Measurements from ENCODE around the gene PIP5K1C.
A peak's percentile ranks its signal among the peaks of the same experiment; 100 is the strongest.
"Not testable (repeated sequence)": the region's sequence is repeated elsewhere in the genome, so short reads cannot be mapped to it uniquely, and the experiment has no call there.

Gene PIP5K1C

DNA sequence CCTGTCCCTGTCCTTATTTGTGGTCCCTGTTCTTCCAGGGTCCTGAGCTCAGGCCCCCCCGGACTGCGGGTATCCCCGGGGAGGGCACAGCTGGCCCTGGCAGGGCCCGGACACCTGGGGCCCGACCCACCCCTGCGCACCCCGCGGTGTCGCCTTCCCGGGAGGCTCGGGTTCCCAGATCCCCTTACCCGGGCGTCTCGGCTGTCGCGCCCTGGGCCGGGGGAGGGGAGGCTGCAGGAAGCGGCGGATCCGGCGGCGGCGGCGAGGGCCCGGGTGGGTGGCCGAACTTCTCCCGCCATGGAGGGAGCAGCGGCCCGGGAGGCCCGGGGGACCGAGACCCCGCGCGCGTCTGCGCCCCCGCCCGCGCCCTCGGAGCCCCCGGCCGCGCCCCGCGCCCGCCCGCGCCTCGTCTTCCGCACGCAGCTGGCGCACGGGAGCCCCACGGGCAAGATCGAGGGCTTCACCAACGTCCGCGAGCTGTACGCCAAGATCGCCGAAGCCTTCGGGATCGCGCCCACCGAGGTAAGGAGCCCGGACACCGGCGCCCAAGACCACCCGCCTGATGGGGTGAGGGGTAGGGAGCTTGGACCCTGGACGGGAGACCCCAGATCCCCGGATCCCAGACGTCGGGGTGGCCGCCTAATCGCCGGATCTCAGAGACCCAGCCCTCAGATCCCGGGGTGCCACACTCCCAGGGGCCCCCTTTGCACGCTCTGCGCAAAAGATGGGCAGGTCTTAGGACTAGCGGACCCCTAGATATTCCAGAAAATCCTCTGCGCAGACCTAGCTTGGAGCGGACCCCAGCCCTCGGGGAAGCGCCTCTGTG lies 114.8 kb downstream of the PIP5K1C start, which contains the start of gene GIPC3:
Gene GIPC3 (plus strand): TSS at position 178 of the 826 bp plus-strand sequence. CDS start 120 bp downstream, at position 298.
- peak within 1 kb of the TSS in 1 of 2 donors; percentile 17 for H3K4me3 ChIP-seq (replicated peaks in 1 of 2; ENCODE audit: low read depth in 2 of 2, low read length in 2 of 2)
- TF ChIP-seq, protein P1, sequence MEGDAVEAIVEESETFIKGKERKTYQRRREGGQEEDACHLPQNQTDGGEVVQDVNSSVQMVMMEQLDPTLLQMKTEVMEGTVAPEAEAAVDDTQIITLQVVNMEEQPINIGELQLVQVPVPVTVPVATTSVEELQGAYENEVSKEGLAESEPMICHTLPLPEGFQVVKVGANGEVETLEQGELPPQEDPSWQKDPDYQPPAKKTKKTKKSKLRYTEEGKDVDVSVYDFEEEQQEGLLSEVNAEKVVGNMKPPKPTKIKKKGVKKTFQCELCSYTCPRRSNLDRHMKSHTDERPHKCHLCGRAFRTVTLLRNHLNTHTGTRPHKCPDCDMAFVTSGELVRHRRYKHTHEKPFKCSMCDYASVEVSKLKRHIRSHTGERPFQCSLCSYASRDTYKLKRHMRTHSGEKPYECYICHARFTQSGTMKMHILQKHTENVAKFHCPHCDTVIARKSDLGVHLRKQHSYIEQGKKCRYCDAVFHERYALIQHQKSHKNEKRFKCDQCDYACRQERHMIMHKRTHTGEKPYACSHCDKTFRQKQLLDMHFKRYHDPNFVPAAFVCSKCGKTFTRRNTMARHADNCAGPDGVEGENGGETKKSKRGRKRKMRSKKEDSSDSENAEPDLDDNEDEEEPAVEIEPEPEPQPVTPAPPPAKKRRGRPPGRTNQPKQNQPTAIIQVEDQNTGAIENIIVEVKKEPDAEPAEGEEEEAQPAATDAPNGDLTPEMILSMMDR (IDR thresholded peaks at IDR 0.05; ENCODE audit: low read depth, low read length), result no peak
- DNase-seq (ENCODE audit: low read depth in 2 of 2), result no peak

DNA sequence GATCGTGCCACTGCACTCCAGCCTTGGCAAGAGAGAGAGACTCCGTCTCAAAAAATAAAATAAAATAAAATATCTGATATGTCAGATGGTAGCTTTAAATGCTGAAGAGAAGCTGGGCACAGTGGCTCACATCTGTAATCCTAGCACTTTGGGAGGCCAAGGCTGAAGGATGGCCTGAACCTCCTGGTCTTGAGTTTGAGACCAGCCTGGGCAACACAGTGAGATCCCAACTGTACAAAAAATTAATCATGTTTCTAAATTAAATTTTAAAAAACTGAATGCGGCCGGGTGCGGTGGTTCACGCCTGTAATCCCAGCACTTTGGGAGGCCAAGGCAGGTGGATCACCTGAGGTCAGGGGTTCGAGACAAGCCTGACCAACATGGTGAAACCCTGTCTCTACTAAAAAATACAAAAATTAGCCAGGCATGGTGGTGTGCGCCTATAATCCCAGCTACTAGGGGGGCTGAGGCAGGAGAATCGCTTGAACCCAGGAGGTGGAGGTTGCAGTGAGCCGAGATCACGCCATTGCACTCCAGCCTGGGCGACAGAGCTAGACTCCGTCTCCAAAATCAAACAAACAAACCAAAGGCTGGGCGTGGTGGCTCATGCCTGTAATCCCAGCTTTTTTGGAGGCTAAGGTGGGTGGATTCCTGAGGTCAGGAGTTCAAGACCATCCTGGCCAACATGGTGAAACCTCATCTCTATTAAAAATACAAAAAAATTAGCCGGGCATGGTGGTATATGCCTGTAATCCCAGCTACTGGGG lies 116.0 kb downstream of the PIP5K1C start:
- not testable (repeated sequence) for DNase-seq (ENCODE audit: low read depth in 2 of 2); H3K4me3 ChIP-seq (replicated peaks in 1 of 2; ENCODE audit: low read depth in 2 of 2, low read length in 2 of 2)

DNA sequence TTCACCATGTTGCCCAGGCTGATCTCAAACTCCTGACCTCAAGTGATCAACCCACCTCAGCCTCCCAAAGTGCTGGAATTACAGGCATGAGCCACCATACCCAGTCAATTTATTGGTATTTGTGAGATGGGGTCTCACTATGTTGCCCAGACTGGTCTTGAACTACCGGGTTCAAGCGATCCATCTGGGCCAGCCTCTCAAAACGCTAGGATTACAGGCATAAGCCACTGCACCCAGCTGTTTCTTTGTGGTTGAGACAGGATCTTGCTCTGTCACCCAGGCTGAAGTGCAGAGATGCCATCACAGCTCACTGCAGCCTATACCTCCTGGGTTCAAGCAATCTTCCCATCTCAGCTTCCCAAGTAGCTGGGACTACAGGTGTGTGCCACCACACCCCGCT lies 118.5 kb downstream of the PIP5K1C start:
- H3K4me3 ChIP-seq (replicated peaks in 1 of 2; ENCODE audit: low read depth in 2 of 2, low read length in 2 of 2); DNase-seq (ENCODE audit: low read depth in 2 of 2): not testable (repeated sequence)

Measured in cardiac fibroblast (primary cell).